ENCODE measurements around the gene MCM8. TPM values are rescaled to one million over a fixed set of nuclear protein-coding genes. Genes with fewer than 3 reads are reported as not detected.

MCM8 gene
- total RNA-seq, 2 donors from 2014 or later = 26.1 to 43.0 TPM

GRCh38 chr20:5991623-5992441 is 41.4 kb downstream of the MCM8 start:
- TF ChIP-seq CTCF (conservative IDR thresholded peaks at IDR 0.05) = no peak
- H3K27me3 ChIP-seq (ENCODE audit: control insufficient read depth, insufficient read depth, low read length, poor library complexity, severe bottlenecking) = no peaks in the 10 kb centered on the region
- WGBS, 2 experiments (ENCODE audit: insufficient coverage in 1 of 2, insufficient read length in 1 of 2) = 92% methylated on average over 1 of the region's 2 CpGs; no CpG with 5 or more reads in 1 of the 2 experiments
- H3K9me3 ChIP-seq (ENCODE audit: control insufficient read depth, low read length) = no peaks in the 10 kb centered on the region
- H3K4me3 ChIP-seq (ENCODE audit: low read length) = no peak overlapping the region
- peaks cover 81% of the 10 kb centered on the region for H3K36me3 ChIP-seq (ENCODE audit: control insufficient read depth, insufficient read depth, low read length)
- Mint-ChIP-seq H3K4me3 (no peak overlapping the region), H3K27ac (no peak overlapping the region), H3K36me3 (ENCODE audit: low read depth) (peaks cover 43% of the 10 kb centered on the region), H3K27me3 (ENCODE audit: insufficient read depth) (no peaks in the 10 kb centered on the region), H3K9me3 (no peaks in the 10 kb centered on the region), H3K4me1 (no peaks in the 10 kb centered on the region)
- H3K27ac ChIP-seq (ENCODE audit: low read depth, low read length) = no peak overlapping the region
- no peak for DNase-seq
- H3K4me1 ChIP-seq (ENCODE audit: control insufficient read depth, insufficient read depth, low read length) = no peaks in the 10 kb centered on the region
- H3K9ac ChIP-seq (ENCODE audit: extremely low read depth, low read length, poor library complexity, severe bottlenecking) = no peak overlapping the region

- Mint-ChIP-seq H3K27me3 (ENCODE audit: insufficient read depth) (no peaks in the 10 kb centered on the region), H3K9me3 (no peaks in the 10 kb centered on the region), H3K4me1 (no peaks in the 10 kb centered on the region), H3K27ac (no peak overlapping the region), H3K4me3 (no peak overlapping the region), H3K36me3 (ENCODE audit: low read depth) (peaks cover 23% of the 10 kb centered on the region)
- 95 to 100% methylated on average over 1 of the region's 1 CpG for WGBS, 2 experiments (ENCODE audit: insufficient coverage in 1 of 2, insufficient read length in 1 of 2)
- Histone ChIP-seq H3K4me1 (ENCODE audit: control insufficient read depth, insufficient read depth, low read length) (no peaks in the 10 kb centered on the region), H3K9ac (ENCODE audit: extremely low read depth, low read length, poor library complexity, severe bottlenecking) (no peak overlapping the region), H3K27me3 (ENCODE audit: control insufficient read depth, insufficient read depth, low read length, poor library complexity, severe bottlenecking) (no peaks in the 10 kb centered on the region), H3K9me3 (ENCODE audit: control insufficient read depth, low read length) (no peaks in the 10 kb centered on the region), H3K27ac (ENCODE audit: low read depth, low read length) (no peak overlapping the region), H3K36me3 (ENCODE audit: control insufficient read depth, insufficient read depth, low read length) (peaks cover 58% of the 10 kb centered on the region), H3K4me3 (ENCODE audit: low read length) (no peak overlapping the region)
- peak; percentile 39 for TF ChIP-seq CTCF (conservative IDR thresholded peaks at IDR 0.05)
- DNase-seq = no peak
Observed at GRCh38 chr20:5996765-5997164, 46.3 kb downstream of the MCM8 start.

- no peak for DNase-seq
- no peaks in the 10 kb centered on the region for H3K4me1 Mint-ChIP-seq
- TF ChIP-seq CTCF (conservative IDR thresholded peaks at IDR 0.05) = no peak
- H3K36me3 ChIP-seq (ENCODE audit: control insufficient read depth, insufficient read depth, low read length) = peaks cover 34% of the 10 kb centered on the region
- H3K9ac ChIP-seq (ENCODE audit: extremely low read depth, low read length, poor library complexity, severe bottlenecking) = no peak overlapping the region
- peaks cover 20% of the 10 kb centered on the region for H3K36me3 Mint-ChIP-seq (ENCODE audit: low read depth)
- 95% methylated on average over 8 to 9 of the region's 9 CpGs for WGBS, 2 experiments (ENCODE audit: insufficient coverage in 1 of 2, insufficient read length in 1 of 2)
- H3K27me3 ChIP-seq (ENCODE audit: control insufficient read depth, insufficient read depth, low read length, poor library complexity, severe bottlenecking) = no peaks in the 10 kb centered on the region
- H3K9me3 ChIP-seq (ENCODE audit: control insufficient read depth, low read length) = no peaks in the 10 kb centered on the region
- no peak overlapping the region for H3K27ac ChIP-seq (ENCODE audit: low read depth, low read length)
- H3K4me1 ChIP-seq (ENCODE audit: control insufficient read depth, insufficient read depth, low read length) = no peaks in the 10 kb centered on the region
- no peaks in the 10 kb centered on the region for H3K27me3 Mint-ChIP-seq (ENCODE audit: insufficient read depth)
- H3K27ac Mint-ChIP-seq = no peak overlapping the region
- no peak overlapping the region for H3K4me3 Mint-ChIP-seq
- no peaks in the 10 kb centered on the region for H3K9me3 Mint-ChIP-seq
- no peak overlapping the region for H3K4me3 ChIP-seq (ENCODE audit: low read length)
Observed at GRCh38 chr20:5999783-6000182, 49.3 kb downstream of the MCM8 start.
